Right cardiac atrium (tissue), 5 donors: ENCODE results near the gene PRKCZ. TPM values are rescaled to one million over a fixed set of nuclear protein-coding genes. Genes with fewer than 3 reads are reported as not detected.
"Not testable (repeated sequence)": the region's sequence is repeated elsewhere in the genome, so short reads cannot be mapped to it uniquely, and the experiment has no call there.

Experiments
- ATAC-seq, 2 donors: fragments of 200-7000 bp; cut with Tn5 transposase; one replicate each; pipeline versions ENCODE4 v1.8.0 to v1.9.1; 2020; ENCODE audit warnings: moderate library complexity in 2 of 2, mild to moderate bottlenecking in 1 of 2
- DNase-seq, 3 donors: peaks; one replicate each; pipeline ENCODE4 v3.0.0-alpha.2; 2020
- H3K27ac ChIP-seq: one replicate; pipeline ENCODE4 v1.5.1; 2013; ENCODE audit warnings: mild to moderate bottlenecking, low read length, control low read depth, moderate library complexity
- H3K27me3 ChIP-seq: one replicate; pipeline ENCODE4 v1.6.1; 2013; ENCODE audit not compliant: control insufficient read depth, insufficient read depth
- H3K4me1 ChIP-seq: one replicate; pipeline ENCODE4 v1.6.1; 2013; ENCODE audit warnings: low read length; ENCODE audit not compliant: control insufficient read depth, insufficient read depth
- H3K4me3 ChIP-seq: one replicate; pipeline ENCODE4 v1.5.1; 2013; ENCODE audit warnings: low read length, control low read depth
- H3K9me3 ChIP-seq: one replicate; pipeline ENCODE4 v1.6.1; 2013; ENCODE audit warnings: low read length; ENCODE audit not compliant: control insufficient read depth
- WGBS: extraction: QIAGEN DNeasy Blood & Tissue Kit; methylation state at CpG from one replicate; pipeline ENCODE4 v1.1.7; 2013; 5-methylcytosine and 5-hydroxymethylcytosine counted together
- intact Hi-C, 4 donors: fragments of 100-400 bp; cut with DNase I; formaldehyde crosslinking; loops; one replicate each; pipeline versions ENCODE4 v1.11.0 to v1.14.0; 2022 to 2023
- polyA plus RNA-seq: library from polyadenylated mRNA; stranded (reverse); fragments of 200-250 nt; gene quantifications from one replicate; pipeline ENCODE4 v1.2.3, GENCODE V29; 2013
- total RNA-seq, 4 donors: library from RNA; stranded (reverse); fragmentation: NEBNext Ultra II Directional; extraction: Animal tissue kit (Norgen Biotek cat#: 25700); gene quantifications; one replicate each; pipeline ENCODE4 v1.2.1, GENCODE V29; 2021
- donor health status: healthy with polysubstance abuse.
- donor health status: DM: no; HTN: yes; CAD: no.
- donor health status: DM: no; HTN: no; CAD: no.
- donor health status: DM: no; HTN: yes; CAD: no; lungs with severe emphysema.
- donor health status: DM: yes; HTN: yes; CAD: no.

Gene PRKCZ
- total and polyA plus RNA-seq, 5 donors, result 15.1 to 28.1 (median 21.6) TPM

GRCh38 chr1:2145946-2146835, 96.0 kb downstream of the PRKCZ start:
- no peak overlapping the region for H3K27ac ChIP-seq
- H3K4me1 ChIP-seq, result no peaks in the 10 kb centered on the region
- H3K27me3 ChIP-seq, result no peaks in the 10 kb centered on the region
- no peaks in the 10 kb centered on the region for H3K9me3 ChIP-seq
- peak in 1 of 2 donors; percentile 15 for ATAC-seq
- intact Hi-C loops, result no loop called here
- DNase-seq, result peak in 2 of 3 donors; percentile 30 to 39
- WGBS, result 89% methylated on average over 19 of the region's 19 CpGs
- H3K4me3 ChIP-seq, result no peak overlapping the region

GRCh38 chr1:2146836-2147517, 96.8 kb downstream of the PRKCZ start:
- WGBS, result 89% methylated on average over 11 of the region's 11 CpGs
- no peaks in the 10 kb centered on the region for H3K4me1 ChIP-seq
- H3K27ac ChIP-seq, result no peak overlapping the region
- no peaks in the 10 kb centered on the region for H3K9me3 ChIP-seq
- no peaks in the 10 kb centered on the region for H3K27me3 ChIP-seq
- ATAC-seq, result no peak
- DNase-seq, result peak in 1 of 3 donors; percentile 1
- intact Hi-C loops, result no loop called here
- no peak overlapping the region for H3K4me3 ChIP-seq

GRCh38 chr1:2147869-2148268, 97.7 kb downstream of the PRKCZ start:
- H3K27ac ChIP-seq, H3K4me1 ChIP-seq, DNase-seq, H3K4me3 ChIP-seq, intact Hi-C loops, H3K27me3 ChIP-seq, H3K9me3 ChIP-seq, ATAC-seq: not testable (repeated sequence)
- WGBS, result 96% methylated on average over 5 of the region's 5 CpGs

GRCh38 chr1:2148691-2149090, 98.5 kb downstream of the PRKCZ start:
- Histone ChIP-seq H3K27me3 (no peaks in the 10 kb centered on the region), H3K9me3 (no peaks in the 10 kb centered on the region), H3K27ac (no peak overlapping the region), H3K4me3 (no peak overlapping the region), H3K4me1 (no peaks in the 10 kb centered on the region)
- peak in 1 of 2 donors; percentile 54 for ATAC-seq
- intact Hi-C loops, result no loop called here
- peak in 2 of 3 donors; percentile 15 to 50 for DNase-seq
- WGBS, result 61% methylated on average over 14 of the region's 14 CpGs

GRCh38 chr1:2150801-2151200, 100.6 kb downstream of the PRKCZ start:
- ATAC-seq, result no peak
- Histone ChIP-seq H3K27ac (no peak overlapping the region), H3K4me3 (no peak overlapping the region), H3K27me3 (no peaks in the 10 kb centered on the region), H3K4me1 (no peaks in the 10 kb centered on the region), H3K9me3 (no peaks in the 10 kb centered on the region)
- peak in 2 of 3 donors; percentile 8 to 36 for DNase-seq
- WGBS, result 88% methylated on average over 19 of the region's 19 CpGs
- intact Hi-C loops, result no loop called here

- H3K4me1 ChIP-seq, result no peaks in the 10 kb centered on the region
- ATAC-seq, result peak; percentile 57 to 71
Measured at GRCh38 chr1:2151252-2151651, 101.0 kb downstream of the PRKCZ start.

GRCh38 chr1:2151911-2152310, 101.7 kb downstream of the PRKCZ start:
- intact Hi-C loops, result no loop called here
- Histone ChIP-seq H3K4me1 (no peaks in the 10 kb centered on the region), H3K27me3 (no peaks in the 10 kb centered on the region), H3K4me3 (no peak overlapping the region), H3K9me3 (no peaks in the 10 kb centered on the region), H3K27ac (no peak overlapping the region)
- ATAC-seq (no peak), DNase-seq (peak in 1 of 3 donors; percentile 4)
- 91% methylated on average over 6 of the region's 6 CpGs for WGBS

More at GRCh38 chr1:2151252-2151651, 101.0 kb downstream of the PRKCZ start:
- H3K4me3 ChIP-seq, result no peak overlapping the region
- intact Hi-C loops, result no loop called here
- H3K9me3 ChIP-seq, result no peaks in the 10 kb centered on the region
- 63% methylated on average over 10 of the region's 10 CpGs for WGBS
- no peaks in the 10 kb centered on the region for H3K27me3 ChIP-seq
- no peak overlapping the region for H3K27ac ChIP-seq
- peak in 2 of 3 donors; percentile 22 to 73 for DNase-seq

GRCh38 chr1:2152954-2153353, 102.7 kb downstream of the PRKCZ start:
- DNase-seq, result peak in 1 of 3 donors; percentile 2
- intact Hi-C loops, result no loop called here
- Histone ChIP-seq H3K9me3 (no peaks in the 10 kb centered on the region), H3K27ac (no peak overlapping the region), H3K4me1 (no peaks in the 10 kb centered on the region), H3K27me3 (no peaks in the 10 kb centered on the region), H3K4me3 (no peak overlapping the region)
- WGBS, result 88% methylated on average over 11 of the region's 11 CpGs
- ATAC-seq, result no peak

- WGBS, result 93% methylated on average over 21 of the region's 21 CpGs
- DNase-seq (peak in 1 of 3 donors; percentile 35), ATAC-seq (no peak)
- H3K4me1 ChIP-seq, result no peaks in the 10 kb centered on the region
- intact Hi-C loops, result no loop called here
- no peaks in the 10 kb centered on the region for H3K27me3 ChIP-seq
- H3K27ac ChIP-seq, result no peak overlapping the region
- no peaks in the 10 kb centered on the region for H3K9me3 ChIP-seq
- no peak overlapping the region for H3K4me3 ChIP-seq
Measured at GRCh38 chr1:2154022-2154421, 103.8 kb downstream of the PRKCZ start.

GRCh38 chr1:2155147-2155598, 105.0 kb downstream of the PRKCZ start:
- intact Hi-C loops, result no loop called here
- no peaks in the 10 kb centered on the region for H3K4me1 ChIP-seq
- ATAC-seq, result no peak
- no peaks in the 10 kb centered on the region for H3K27me3 ChIP-seq
- no peak for DNase-seq
- no peak overlapping the region for H3K4me3 ChIP-seq
- H3K27ac ChIP-seq, result no peak overlapping the region
- 98% methylated on average over 10 of the region's 10 CpGs for WGBS
- no peaks in the 10 kb centered on the region for H3K9me3 ChIP-seq

- 76% methylated on average over 6 of the region's 6 CpGs for WGBS
- intact Hi-C loops, result no loop called here
- Histone ChIP-seq H3K27me3 (no peaks in the 10 kb centered on the region), H3K9me3 (no peaks in the 10 kb centered on the region), H3K4me3 (no peak overlapping the region), H3K27ac (no peak overlapping the region), H3K4me1 (no peaks in the 10 kb centered on the region)
- ATAC-seq, result no peak
- DNase-seq, result no peak
Measured at GRCh38 chr1:2155788-2156187, 105.6 kb downstream of the PRKCZ start.
